DND-41 (cell line): ENCODE results near the gene ZNF212.

Source experiments
- ATAC-seq: fragments of 200-7000 bp; cut with Tn5 transposase; 3 replicates; pipeline ENCODE4 v1.9.1; 2021; ENCODE audit warnings: low read depth; ENCODE audit not compliant: insufficient read depth
- DNase-seq: peaks from one replicate; pipeline ENCODE4 v3.0.0-alpha.2; 2020
- H2AFZ ChIP-seq: 2 replicates; pipeline ENCODE4 v1.6.0; 2012; ENCODE audit warnings: low read depth, low read length
- H3K27ac ChIP-seq: 2 replicates; pipeline ENCODE4 v1.5.1; 2012; ENCODE audit warnings: low read length, inconsistent platforms
- H3K27me3 ChIP-seq: fragments of 200-600 bp; sonication (generic); 2 replicates; pipeline ENCODE4 v1.6.0; 2012; ENCODE audit warnings: low read length, mild to moderate bottlenecking, inconsistent platforms; ENCODE audit not compliant: insufficient read depth, poor library complexity
- H3K36me3 ChIP-seq: 2 replicates; pipeline ENCODE4 v1.5.1; 2012; ENCODE audit warnings: low read length, inconsistent platforms; ENCODE audit not compliant: insufficient read depth
- H3K4me1 ChIP-seq: 2 replicates; pipeline ENCODE4 v1.5.1; 2012; ENCODE audit warnings: mild to moderate bottlenecking, low read length; ENCODE audit not compliant: insufficient read depth
- H3K4me2 ChIP-seq: 2 replicates; pipeline ENCODE4 v1.6.0; 2012; ENCODE audit warnings: mild to moderate bottlenecking, moderate library complexity, low read length, inconsistent platforms; ENCODE audit not compliant: insufficient read depth
- H3K4me3 ChIP-seq, 2 experiments: fragments of 200-600 bp in 1 of 2; shearing (Covaris generic) in 1 of 2; 2 replicates each; pipeline ENCODE4 v1.5.1; 2012 to 2016; ENCODE audit warnings: inconsistent platforms in 2 of 2, low read length in 2 of 2, mild to moderate bottlenecking in 2 of 2, low read depth in 1 of 2, moderate library complexity in 1 of 2
- H3K79me2 ChIP-seq: 2 replicates; pipeline ENCODE4 v1.6.0; 2012; ENCODE audit warnings: low read length, inconsistent platforms; ENCODE audit not compliant: insufficient read depth
- H3K9ac ChIP-seq: 2 replicates; pipeline ENCODE4 v1.6.0; 2012; ENCODE audit warnings: low read depth, mild to moderate bottlenecking, inconsistent platforms, low read length, moderate library complexity
- H3K9me3 ChIP-seq: 2 replicates; pipeline ENCODE4 v1.5.1; 2012; ENCODE audit warnings: low read length, moderate library complexity, mild to moderate bottlenecking, inconsistent platforms; ENCODE audit not compliant: insufficient read depth, severe bottlenecking
- H4K20me1 ChIP-seq: 2 replicates; pipeline ENCODE4 v1.6.0; 2012; ENCODE audit warnings: low read length; ENCODE audit not compliant: insufficient read depth
- EZH2 ChIP-seq: IDR thresholded peaks from 3 replicates; pipeline ENCODE4 v1.6.1; 2012; ENCODE audit warnings: borderline replicate concordance, low read depth, mild to moderate bottlenecking, moderate library complexity, low read length, inconsistent platforms; ENCODE audit not compliant: severe bottlenecking
- TF ChIP-seq, protein P1 (sequence below): IDR thresholded peaks from 2 replicates; pipeline ENCODE4 v1.5.1; 2012; ENCODE audit warnings: borderline replicate concordance, low read length, moderate library complexity, mild to moderate bottlenecking; ENCODE audit not compliant: poor library complexity, severe bottlenecking; ENCODE audit errors: extremely low read depth

The ZNF212 gene

DNA sequence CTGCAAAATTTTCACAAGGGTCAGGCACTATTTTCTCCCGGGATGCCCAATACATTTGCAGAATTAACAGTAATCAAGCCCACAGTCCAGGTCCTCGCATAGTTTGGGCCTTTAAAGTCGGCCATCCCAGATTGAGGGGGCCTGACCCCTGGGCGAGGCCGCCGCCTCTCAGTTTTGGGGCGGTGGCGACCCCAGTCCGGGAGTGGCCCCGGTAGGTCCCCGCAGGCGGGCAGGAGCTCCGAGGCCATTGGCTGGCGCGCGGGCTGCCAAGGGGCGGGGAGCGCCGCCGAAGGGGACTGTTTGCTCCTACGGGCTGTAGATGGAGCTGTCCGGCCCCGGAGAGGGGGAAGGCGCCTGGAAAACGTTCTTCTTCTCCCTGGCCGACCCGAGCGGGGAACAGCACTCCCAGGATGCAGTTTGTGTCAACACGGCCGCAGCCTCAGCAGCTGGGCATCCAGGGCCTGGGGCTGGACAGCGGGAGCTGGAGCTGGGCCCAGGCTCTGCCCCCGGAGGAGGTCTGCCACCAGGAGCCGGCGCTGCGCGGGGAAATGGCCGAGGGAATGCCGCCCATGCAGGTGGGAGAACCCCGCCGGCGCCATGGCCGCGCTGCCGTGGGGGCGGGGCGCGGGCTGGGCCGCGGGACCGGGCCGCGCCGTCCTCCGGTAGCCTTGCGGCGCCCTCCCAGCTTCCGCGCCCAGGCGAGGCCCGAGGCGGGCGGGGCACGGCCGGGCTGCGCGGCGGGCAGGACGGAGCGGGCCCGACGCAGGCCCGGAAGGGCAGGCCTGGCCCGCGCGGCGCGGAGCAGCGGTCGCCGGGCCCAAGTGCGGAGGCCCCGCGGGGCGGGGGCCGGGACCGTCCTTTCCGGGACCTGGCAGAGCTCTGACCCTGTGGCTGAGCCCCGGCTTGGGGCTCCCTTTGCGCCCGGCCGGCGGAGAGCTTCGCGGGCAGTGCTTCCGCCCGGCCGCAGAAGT, 44.0 kb upstream of the ZNF212 start, which contains the start of gene ZNF282:
TSS of gene ZNF282 (plus strand) at position 367 of the 971 bp plus-strand sequence. CDS start at position 411, 44 bp downstream.
- Histone ChIP-seq H3K9ac (peak within 1 kb of the TSS; percentile 82), H3K9me3 (no peaks in the 10 kb centered on the region), H3K27me3 (no peaks in the 10 kb centered on the region), H4K20me1 (peaks cover 20% of the 10 kb centered on the region), H3K79me2 (peaks cover 53% of the 10 kb centered on the region), H2AFZ (peak within 1 kb of the TSS; percentile 96), H3K27ac (peak within 1 kb of the TSS; percentile 94), H3K4me1 (peaks cover 33% of the 10 kb centered on the region), H3K4me2 (peak within 1 kb of the TSS; percentile 81), H3K4me3 (peak within 1 kb of the TSS; percentile 75 to 98), H3K36me3 (peaks cover 29% of the 10 kb centered on the region)
- DNase-seq (peak; percentile 84), ATAC-seq (peak; percentile 93)
- TF ChIP-seq, protein P1, sequence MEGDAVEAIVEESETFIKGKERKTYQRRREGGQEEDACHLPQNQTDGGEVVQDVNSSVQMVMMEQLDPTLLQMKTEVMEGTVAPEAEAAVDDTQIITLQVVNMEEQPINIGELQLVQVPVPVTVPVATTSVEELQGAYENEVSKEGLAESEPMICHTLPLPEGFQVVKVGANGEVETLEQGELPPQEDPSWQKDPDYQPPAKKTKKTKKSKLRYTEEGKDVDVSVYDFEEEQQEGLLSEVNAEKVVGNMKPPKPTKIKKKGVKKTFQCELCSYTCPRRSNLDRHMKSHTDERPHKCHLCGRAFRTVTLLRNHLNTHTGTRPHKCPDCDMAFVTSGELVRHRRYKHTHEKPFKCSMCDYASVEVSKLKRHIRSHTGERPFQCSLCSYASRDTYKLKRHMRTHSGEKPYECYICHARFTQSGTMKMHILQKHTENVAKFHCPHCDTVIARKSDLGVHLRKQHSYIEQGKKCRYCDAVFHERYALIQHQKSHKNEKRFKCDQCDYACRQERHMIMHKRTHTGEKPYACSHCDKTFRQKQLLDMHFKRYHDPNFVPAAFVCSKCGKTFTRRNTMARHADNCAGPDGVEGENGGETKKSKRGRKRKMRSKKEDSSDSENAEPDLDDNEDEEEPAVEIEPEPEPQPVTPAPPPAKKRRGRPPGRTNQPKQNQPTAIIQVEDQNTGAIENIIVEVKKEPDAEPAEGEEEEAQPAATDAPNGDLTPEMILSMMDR: peak; percentile 76
- TF ChIP-seq EZH2: no peak

DNA sequence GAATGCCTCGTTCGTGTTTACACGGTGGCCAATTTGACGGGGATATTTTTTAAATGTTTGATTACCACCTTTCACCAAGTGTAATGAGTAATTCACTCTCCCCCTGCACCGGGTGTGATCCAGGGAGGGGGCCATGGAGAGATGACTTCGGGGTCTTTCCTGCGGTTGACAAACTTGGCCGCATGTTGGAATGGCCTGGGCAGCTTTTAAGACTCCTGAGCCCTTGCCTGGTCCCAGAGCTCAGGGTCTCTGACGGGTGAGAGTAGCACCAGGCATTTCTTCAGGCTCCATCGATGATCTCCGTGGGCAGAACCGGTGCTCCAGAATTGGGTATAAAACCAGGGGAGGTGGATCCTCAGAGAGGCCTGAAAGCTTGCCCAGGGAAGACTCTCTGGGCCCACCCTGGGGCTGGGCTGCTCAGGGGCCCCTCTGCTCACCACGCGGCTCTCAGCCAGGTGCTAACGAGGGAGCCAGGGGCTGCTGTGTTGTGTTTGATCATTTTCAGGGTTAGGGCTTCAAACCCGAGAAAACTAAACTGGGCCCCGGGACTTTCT, 43.2 kb upstream of the ZNF212 start:
- Histone ChIP-seq H3K4me1 (peaks cover 33% of the 10 kb centered on the region), H3K36me3 (peaks cover 37% of the 10 kb centered on the region), H4K20me1 (peaks cover 23% of the 10 kb centered on the region), H3K27me3 (no peaks in the 10 kb centered on the region), H3K9ac (peak overlapping the region; percentile 82), H3K9me3 (no peaks in the 10 kb centered on the region), H2AFZ (peak overlapping the region; percentile 96), H3K27ac (peak overlapping the region; percentile 94), H3K4me3 (peak overlapping the region; percentile 75 to 98), H3K79me2 (peaks cover 56% of the 10 kb centered on the region), H3K4me2 (peak overlapping the region; percentile 81)
- no peak for TF ChIP-seq EZH2
- TF ChIP-seq, protein P1: peak; percentile 6
- peak; percentile 53 for ATAC-seq
- DNase-seq: peak; percentile 42

DNA sequence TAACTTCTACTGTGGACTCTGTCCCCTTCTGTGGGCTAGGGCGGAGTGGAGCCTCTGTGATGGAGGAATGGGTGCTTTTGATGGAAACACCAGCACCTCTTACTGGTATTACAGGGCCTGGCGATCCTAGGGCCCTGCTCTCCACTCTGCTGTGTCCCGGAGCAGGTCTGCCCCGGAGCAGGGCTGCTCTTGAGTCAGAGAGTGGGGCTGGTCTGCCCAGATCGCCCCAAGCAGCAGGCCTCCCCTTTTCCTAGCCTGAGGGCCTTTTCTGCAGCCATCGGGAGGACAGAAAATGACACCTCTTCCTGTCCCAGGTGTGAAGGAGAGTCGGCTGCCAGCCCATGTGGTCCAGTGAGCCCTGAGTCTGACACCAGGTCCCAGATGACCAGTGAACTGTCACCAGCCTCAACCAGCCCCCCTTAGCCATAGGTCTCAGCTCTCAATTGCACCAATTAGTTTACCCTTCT, 42.7 kb upstream of the ZNF212 start:
- Histone ChIP-seq H3K79me2 (peaks cover 59% of the 10 kb centered on the region), H4K20me1 (peaks cover 25% of the 10 kb centered on the region), H3K4me2 (peak overlapping the region; percentile 81), H3K9me3 (no peaks in the 10 kb centered on the region), H2AFZ (peak overlapping the region; percentile 96; the same call in 1 of the 2 replicates), H3K36me3 (peaks cover 42% of the 10 kb centered on the region), H3K4me3 (peak overlapping the region; percentile 75 to 98), H3K27me3 (no peaks in the 10 kb centered on the region), H3K9ac (peak overlapping the region; percentile 82), H3K27ac (peak overlapping the region; percentile 94), H3K4me1 (peaks cover 33% of the 10 kb centered on the region)
- no peak for TF ChIP-seq EZH2
- TF ChIP-seq, protein P1: no peak
- ATAC-seq (peak; percentile 11), DNase-seq (no peak)
